Keratinocyte (primary cell): ENCODE data around the gene TPRG1L. TPM values are rescaled to one million over a fixed set of nuclear protein-coding genes. Genes with fewer than 3 reads are reported as not detected.

Experiments used
- DNase-seq: peaks from one replicate; pipeline ENCODE4 v3.0.0-alpha.2; 2011; ENCODE audit warnings: low read depth, missing footprints, low spot score
- FAIRE-seq: peaks from 2 replicates; lab custom pipeline; 2011; peaks lifted over from hg19 to GRCh38; lab: Jason Lieb, UNC
- H2AFZ ChIP-seq: 2 replicates; pipeline ENCODE4 v1.6.0; 2012; ENCODE audit warnings: low read length, control low read depth, inconsistent platforms; ENCODE audit not compliant: control insufficient read depth
- H3K27ac ChIP-seq: 2 replicates; pipeline ENCODE4 v1.5.1; 2011; ENCODE audit warnings: low read length; ENCODE audit not compliant: control insufficient read depth, insufficient read depth
- H3K27me3 ChIP-seq: 3 replicates; pipeline ENCODE4 v1.6.0; 2011; ENCODE audit warnings: low read length; ENCODE audit not compliant: control insufficient read depth, insufficient read depth; ENCODE audit errors: extremely low read depth
- H3K36me3 ChIP-seq, 2 experiments: 2 replicates in 1 of 2; 3 replicates in 1 of 2; pipeline ENCODE4 v1.5.1; 2011; ENCODE audit warnings: low read length in 2 of 2, mild to moderate bottlenecking in 1 of 2; ENCODE audit not compliant: control insufficient read depth in 2 of 2, insufficient read depth in 2 of 2; ENCODE audit errors: extremely low read depth in 1 of 2
- H3K4me1 ChIP-seq: 3 replicates; pipeline ENCODE4 v1.5.1; 2011; ENCODE audit warnings: low read length; ENCODE audit not compliant: control insufficient read depth, insufficient read depth; ENCODE audit errors: extremely low read depth
- H3K4me2 ChIP-seq: 3 replicates; pipeline ENCODE4 v1.6.0; 2011; ENCODE audit warnings: low read depth, low read length; ENCODE audit not compliant: control insufficient read depth, insufficient read depth; ENCODE audit errors: extremely low read depth
- H3K4me3 ChIP-seq, 3 experiments: fragments of 200-600 bp in 1 of 3; sonication (generic) in 1 of 3; 2 replicates in 2 of 3; 3 replicates in 1 of 3; pipeline ENCODE4 v1.5.1; 2011 to 2016; ENCODE audit warnings: low read length in 3 of 3, mild to moderate bottlenecking in 3 of 3, control low read depth in 2 of 3, inconsistent platforms in 1 of 3, low read depth in 1 of 3, mixed read lengths in 1 of 3, mixed run types in 1 of 3, moderate library complexity in 1 of 3; ENCODE audit not compliant: control insufficient read depth in 2 of 3, insufficient read depth in 2 of 3; ENCODE audit errors: extremely low read depth in 1 of 3
- H3K79me2 ChIP-seq: 2 replicates; pipeline ENCODE4 v1.6.0; 2012; ENCODE audit warnings: low read length; ENCODE audit not compliant: control insufficient read depth, insufficient read depth
- H3K9ac ChIP-seq: 3 replicates; pipeline ENCODE4 v1.6.0; 2011; ENCODE audit warnings: low read length; ENCODE audit not compliant: control insufficient read depth, insufficient read depth; ENCODE audit errors: extremely low read depth
- H3K9me1 ChIP-seq: 3 replicates; pipeline ENCODE4 v1.6.0; 2011; ENCODE audit warnings: low read length; ENCODE audit not compliant: control insufficient read depth, insufficient read depth; ENCODE audit errors: extremely low read depth
- H3K9me3 ChIP-seq: 2 replicates; pipeline ENCODE4 v1.5.1; 2012; ENCODE audit warnings: low read depth, low read length; ENCODE audit not compliant: control insufficient read depth
- H4K20me1 ChIP-seq: 3 replicates; pipeline ENCODE4 v1.6.0; 2011; ENCODE audit warnings: low read length; ENCODE audit not compliant: control insufficient read depth, insufficient read depth; ENCODE audit errors: extremely low read depth
- CTCF ChIP-seq, 3 experiments: IDR thresholded peaks in 1 of 3; conservative IDR thresholded peaks in 1 of 3; optimal IDR thresholded peaks in 1 of 3; 2 replicates in 2 of 3; 3 replicates in 1 of 3; pipeline versions ENCODE3 to v1.5.1; 2011; ENCODE audit warnings: low read length in 3 of 3, mild to moderate bottlenecking in 3 of 3, moderate library complexity in 2 of 3, control low read depth in 1 of 3, inconsistent platforms in 1 of 3; ENCODE audit not compliant: insufficient read depth in 2 of 3; ENCODE audit errors: extremely low read depth in 1 of 3
- EZH2 ChIP-seq: IDR thresholded peaks from one replicate; pipeline ENCODE4 v1.6.1; 2012; ENCODE audit warnings: inconsistent platforms, mild to moderate bottlenecking, low read length, moderate library complexity
- dilution Hi-C: fragments of 300-500 bp; cut with MboI; formaldehyde crosslinking; loops from one replicate; pipeline ENCODE4 v1.7.0; 2020; ENCODE audit warnings: low sequenced_read_pairs; ENCODE audit not compliant: extremely low pct_ligation_motif_present
- polyA plus RNA-seq, 5 experiments: library from polyadenylated mRNA; depleted of rRNA in 3 of 5; stranded (reverse) in 3 of 5; stranded (forward) in 1 of 5; unstranded in 1 of 5; fragments of >200 nt; gene quantifications; 1 replicate in 1 of 5; 2 replicates in 3 of 5; 3 replicates in 1 of 5; pipeline versions ENCODE4 v1.2.1 to v1.2.3, GENCODE V29; 2011 to 2012; ENCODE audit warnings: missing spikeins in 2 of 5, low read depth in 1 of 5, low replicate concordance in 1 of 5

The TPRG1L gene
- polyA plus RNA-seq, 1 donor (not counting 4 experiments of a cell fraction or from before 2014, with no cell fraction given) = 57.4 TPM

- no peak for DNase-seq
- Histone ChIP-seq H3K9me3 (no peaks in the 10 kb centered on the region), H3K36me3 (peaks cover 19 to 20% of the 10 kb centered on the region in 2 experiments), H3K27me3 (no peaks in the 10 kb centered on the region), H2AFZ (no peak overlapping the region), H3K9me1 (no peaks in the 10 kb centered on the region), H3K4me3 (no peak overlapping the region), H3K4me1 (no peaks in the 10 kb centered on the region), H3K4me2 (no peak overlapping the region), H4K20me1 (no peaks in the 10 kb centered on the region), H3K27ac (no peak overlapping the region), H3K9ac (no peak overlapping the region), H3K79me2 (no peaks in the 10 kb centered on the region)
- no peak for TF ChIP-seq CTCF (optimal IDR thresholded peaks at IDR 0.05 in 1 of 3, IDR thresholded peaks at IDR 0.05 in 1 of 3, conservative IDR thresholded peaks at IDR 0.05 in 1 of 3; ENCODE audit: extremely low read depth in 1 of 3, insufficient read depth in 2 of 3, low read length in 3 of 3)
- no peak for TF ChIP-seq EZH2
- dilution Hi-C loops = loop anchor here (25.0 kb wide), 1 partner anchor 94 kb away; no protein-coding TSS in a partner anchor
- FAIRE-seq = no peak
These were observed 6.8 kb downstream of the TPRG1L start for GRCh38 chr1:3631320-3632260.

GRCh38 chr1:3632298-3632697 is 7.5 kb downstream of the TPRG1L start:
- Histone ChIP-seq H3K27ac (no peak overlapping the region), H3K79me2 (no peaks in the 10 kb centered on the region), H3K9ac (no peak overlapping the region), H2AFZ (no peak overlapping the region), H4K20me1 (no peaks in the 10 kb centered on the region), H3K9me3 (no peaks in the 10 kb centered on the region), H3K4me1 (no peaks in the 10 kb centered on the region), H3K36me3 (peaks cover 22 to 25% of the 10 kb centered on the region in 2 experiments), H3K9me1 (no peaks in the 10 kb centered on the region), H3K4me2 (no peak overlapping the region), H3K4me3 (no peak overlapping the region), H3K27me3 (no peaks in the 10 kb centered on the region)
- dilution Hi-C loops = loop anchor here (25.0 kb wide), 1 partner anchor 95 kb away; no protein-coding TSS in a partner anchor
- TF ChIP-seq EZH2 = no peak
- no peak for TF ChIP-seq CTCF (optimal IDR thresholded peaks at IDR 0.05 in 1 of 3, IDR thresholded peaks at IDR 0.05 in 1 of 3, conservative IDR thresholded peaks at IDR 0.05 in 1 of 3; ENCODE audit: extremely low read depth in 1 of 3, insufficient read depth in 2 of 3, low read length in 3 of 3)
- no peak for DNase-seq
- FAIRE-seq = no peak
